Mesenchymal stem cell (in vitro differentiated cells and primary cell): ENCODE measurements around the gene TOM1L1.

Experiments used
- DNase-seq: peaks from one replicate; pipeline ENCODE4 v3.0.0-alpha.2; 2013
- H2AFZ ChIP-seq: one replicate; pipeline ENCODE4 v1.6.1; 2013; ENCODE audit warnings: low read depth, mild to moderate bottlenecking, control low read depth, inconsistent platforms, low read length, moderate library complexity
- H2AK5ac ChIP-seq: 2 replicates; pipeline ENCODE4 v1.6.1; 2013; ENCODE audit warnings: low read length, moderate library complexity, mild to moderate bottlenecking, inconsistent platforms; ENCODE audit not compliant: severe bottlenecking
- H2BK120ac ChIP-seq: one replicate; pipeline ENCODE4 v1.6.1; 2013; ENCODE audit warnings: low read depth, mild to moderate bottlenecking, inconsistent platforms, low read length, moderate library complexity
- H2BK12ac ChIP-seq, 2 experiments: one replicate each; pipeline ENCODE4 v1.6.1; 2013; ENCODE audit warnings: inconsistent platforms in 2 of 2, low read length in 2 of 2, mild to moderate bottlenecking in 2 of 2, moderate library complexity in 2 of 2, control low read depth in 1 of 2
- H2BK15ac ChIP-seq: one replicate; pipeline ENCODE4 v1.6.1; 2013; ENCODE audit warnings: mild to moderate bottlenecking, low read depth, inconsistent platforms; ENCODE audit not compliant: poor library complexity, severe bottlenecking
- H2BK5ac ChIP-seq: 2 replicates; pipeline ENCODE4 v1.6.1; 2013; ENCODE audit warnings: low read depth, mild to moderate bottlenecking, low read length, control low read depth, inconsistent platforms; ENCODE audit not compliant: poor library complexity, severe bottlenecking
- H3K14ac ChIP-seq, 2 experiments: one replicate each; pipeline ENCODE4 v1.6.1; 2013; ENCODE audit warnings: inconsistent platforms in 2 of 2, low read length in 2 of 2, control low read depth in 1 of 2, mild to moderate bottlenecking in 1 of 2, moderate library complexity in 1 of 2
- H3K18ac ChIP-seq, 2 experiments: one replicate each; pipeline ENCODE4 v1.6.1; 2013; ENCODE audit warnings: inconsistent platforms in 2 of 2, low read length in 2 of 2, control low read depth in 1 of 2, low read depth in 1 of 2, mild to moderate bottlenecking in 1 of 2
- H3K23ac ChIP-seq, 2 experiments: one replicate each; pipeline ENCODE4 v1.6.1; 2013; ENCODE audit warnings: inconsistent platforms in 2 of 2, low read length in 2 of 2, mild to moderate bottlenecking in 2 of 2, moderate library complexity in 2 of 2, control low read depth in 1 of 2
- H3K27ac ChIP-seq: 2 replicates; pipeline ENCODE4 v1.5.1; 2013; ENCODE audit warnings: mild to moderate bottlenecking, moderate library complexity, low read length, control low read depth, inconsistent platforms; ENCODE audit not compliant: poor library complexity, severe bottlenecking
- H3K27me3 ChIP-seq, 2 experiments: 2 replicates each; pipeline versions ENCODE4 v1.6.1 to v1.7.0; 2013; ENCODE audit warnings: low read length in 2 of 2, mild to moderate bottlenecking in 2 of 2, moderate library complexity in 2 of 2, control low read depth in 1 of 2, inconsistent platforms in 1 of 2; ENCODE audit not compliant: control insufficient read depth in 1 of 2, insufficient read depth in 1 of 2
- H3K36me3 ChIP-seq, 2 experiments: 2 replicates each; pipeline versions ENCODE4 v1.6.1 to v1.7.0; 2013; ENCODE audit warnings: low read length in 2 of 2, control low read depth in 1 of 2, inconsistent platforms in 1 of 2, low read depth in 1 of 2, mild to moderate bottlenecking in 1 of 2; ENCODE audit not compliant: insufficient read depth in 2 of 2, control insufficient read depth in 1 of 2
- H3K4ac ChIP-seq, 2 experiments: one replicate each; pipeline ENCODE4 v1.6.1; 2013; ENCODE audit warnings: inconsistent platforms in 2 of 2, low read length in 2 of 2, mild to moderate bottlenecking in 2 of 2, moderate library complexity in 2 of 2, control low read depth in 1 of 2, low read depth in 1 of 2
- H3K4me1 ChIP-seq: 2 replicates; pipeline ENCODE4 v1.6.1; 2013; ENCODE audit warnings: low read depth, low read length, control low read depth; ENCODE audit not compliant: control insufficient read depth, insufficient read depth
- H3K4me2 ChIP-seq: 2 replicates; pipeline ENCODE4 v1.6.1; 2013; ENCODE audit warnings: low read length, mild to moderate bottlenecking, inconsistent platforms; ENCODE audit not compliant: poor library complexity, severe bottlenecking
- H3K4me3 ChIP-seq, 2 experiments: 2 replicates each; pipeline versions ENCODE4 v1.5.1 to v1.7.0; 2013; ENCODE audit warnings: low read length in 2 of 2, mild to moderate bottlenecking in 2 of 2, control low read depth in 1 of 2, low read depth in 1 of 2; ENCODE audit not compliant: insufficient read depth in 1 of 2
- H3K79me1 ChIP-seq: replicated peaks from 2 replicates; pipeline ENCODE4 v1.6.1; 2013; ENCODE audit warnings: mild to moderate bottlenecking, control low read depth, low read length, inconsistent platforms; ENCODE audit not compliant: poor library complexity, severe bottlenecking
- H3K9ac ChIP-seq: 2 replicates; pipeline ENCODE4 v1.7.0; 2013; ENCODE audit warnings: mild to moderate bottlenecking, low read length, moderate library complexity
- H3K9me3 ChIP-seq: 2 replicates; pipeline ENCODE4 v1.7.0; 2013; ENCODE audit warnings: mild to moderate bottlenecking, low read length; ENCODE audit not compliant: control insufficient read depth
- H4K8ac ChIP-seq: one replicate; pipeline ENCODE4 v1.6.1; 2013; ENCODE audit warnings: inconsistent platforms, mild to moderate bottlenecking, low read length, moderate library complexity
- H4K91ac ChIP-seq: one replicate; pipeline ENCODE4 v1.6.1; 2013; ENCODE audit warnings: mild to moderate bottlenecking, low read length, inconsistent platforms
- WGBS: methylation state at CpG from one replicate; pipeline ENCODE4 v1.1.7; 2013; ENCODE audit warnings: mixed read lengths; 5-methylcytosine and 5-hydroxymethylcytosine counted together

TOM1L1 gene

DNA sequence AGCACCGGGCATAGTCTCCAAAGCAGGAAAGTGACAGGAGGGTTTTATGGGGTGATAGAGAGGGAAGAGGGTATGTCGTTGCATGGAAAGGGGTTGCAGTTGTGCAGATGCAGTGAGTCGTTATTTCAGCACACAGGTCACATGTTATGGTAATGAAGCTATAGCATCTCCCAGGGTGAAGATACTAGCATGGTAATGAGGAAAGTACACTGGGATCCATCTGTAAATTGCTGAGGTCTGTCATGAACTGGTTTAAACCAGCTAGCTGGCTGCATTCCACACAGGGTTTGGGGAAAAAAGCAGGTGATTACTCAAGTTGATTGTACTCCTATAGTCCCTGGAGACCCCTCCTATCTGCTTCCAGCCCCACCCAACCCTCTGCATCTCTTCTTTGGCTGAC lies 56.1 kb downstream of the TOM1L1 start:
- H3K36me3 ChIP-seq: peaks cover 27 to 62% of the 10 kb centered on the region in 2 experiments
- no peak overlapping the region for H3K9ac ChIP-seq
- peaks cover 15% of the 10 kb centered on the region for H3K79me1 ChIP-seq
- WGBS: 90% methylated on average over 3 of the region's 3 CpGs
- no peak overlapping the region for H2BK15ac ChIP-seq
- no peak overlapping the region for H3K4me2 ChIP-seq
- H2BK120ac ChIP-seq: no peak overlapping the region
- H3K23ac ChIP-seq: peak overlapping the region in 1 of 2 experiments; percentile 61
- no peaks in the 10 kb centered on the region for H3K27me3 ChIP-seq
- H4K91ac ChIP-seq: no peak overlapping the region
- no peak overlapping the region for H2BK5ac ChIP-seq
- no peak for DNase-seq
- H4K8ac ChIP-seq: no peak overlapping the region
- no peak overlapping the region for H2AFZ ChIP-seq
- no peaks in the 10 kb centered on the region for H3K4me1 ChIP-seq
- no peak overlapping the region for H3K4ac ChIP-seq
- no peak overlapping the region for H3K27ac ChIP-seq
- no peak overlapping the region for H3K18ac ChIP-seq
- no peaks in the 10 kb centered on the region for H3K9me3 ChIP-seq
- no peak overlapping the region for H2BK12ac ChIP-seq
- no peak overlapping the region for H2AK5ac ChIP-seq
- H3K14ac ChIP-seq: no peak overlapping the region
- H3K4me3 ChIP-seq: no peak overlapping the region

DNA sequence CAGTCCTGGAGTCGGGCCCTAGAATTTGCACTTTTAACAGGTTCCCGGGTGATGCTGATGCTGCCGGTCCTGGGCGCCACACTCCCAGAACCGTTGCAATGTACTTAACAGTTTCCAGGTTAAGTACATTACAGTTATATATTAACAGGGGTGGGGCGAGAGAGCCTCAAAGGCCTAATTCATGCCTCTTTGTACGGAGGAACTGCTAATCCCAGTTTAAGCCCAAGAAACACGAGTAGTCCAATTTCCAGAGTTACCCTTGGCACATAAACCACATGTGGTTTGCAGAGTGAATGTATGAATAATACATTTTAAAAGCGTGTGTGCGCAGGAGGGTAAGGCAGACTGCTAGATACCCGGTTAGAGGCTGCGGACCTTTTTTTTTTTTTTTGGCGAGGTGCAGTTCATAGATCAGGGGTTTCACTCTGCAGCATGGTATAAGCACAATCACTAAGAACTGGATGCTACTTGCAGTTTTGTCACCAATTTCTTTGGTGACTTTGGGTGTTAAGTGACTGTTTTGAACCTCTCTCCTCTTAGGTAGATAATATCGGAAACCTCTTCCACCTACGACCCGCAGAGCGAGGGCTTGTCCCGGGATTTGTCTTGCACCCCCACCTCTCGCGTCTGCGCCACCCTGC lies 67.1 kb downstream of the TOM1L1 start:
- Histone ChIP-seq H2AK5ac (no peak overlapping the region), H3K9ac (peak overlapping the region; percentile 96), H3K14ac (no peak overlapping the region), H2AFZ (no peak overlapping the region), H3K4me2 (peak overlapping the region; percentile 51), H3K27ac (peak overlapping the region; percentile 94), H3K23ac (no peak overlapping the region), H2BK120ac (no peak overlapping the region), H3K9me3 (no peaks in the 10 kb centered on the region), H3K18ac (peak overlapping the region in 1 of 2 experiments; percentile 88), H3K79me1 (peaks cover 4% of the 10 kb centered on the region), H3K27me3 (no peaks in the 10 kb centered on the region), H2BK5ac (no peak overlapping the region), H4K8ac (no peak overlapping the region), H3K4me1 (peaks cover 2% of the 10 kb centered on the region), H2BK12ac (no peak overlapping the region), H3K4me3 (peak overlapping the region; percentile 93 to 98), H3K36me3 (peaks cover 0 to 23% of the 10 kb centered on the region in 2 experiments), H4K91ac (no peak overlapping the region), H2BK15ac (no peak overlapping the region), H3K4ac (no peak overlapping the region)
- DNase-seq: peak; percentile 39
- WGBS: under 1% methylated on average over 12 of the region's 21 CpGs

DNA sequence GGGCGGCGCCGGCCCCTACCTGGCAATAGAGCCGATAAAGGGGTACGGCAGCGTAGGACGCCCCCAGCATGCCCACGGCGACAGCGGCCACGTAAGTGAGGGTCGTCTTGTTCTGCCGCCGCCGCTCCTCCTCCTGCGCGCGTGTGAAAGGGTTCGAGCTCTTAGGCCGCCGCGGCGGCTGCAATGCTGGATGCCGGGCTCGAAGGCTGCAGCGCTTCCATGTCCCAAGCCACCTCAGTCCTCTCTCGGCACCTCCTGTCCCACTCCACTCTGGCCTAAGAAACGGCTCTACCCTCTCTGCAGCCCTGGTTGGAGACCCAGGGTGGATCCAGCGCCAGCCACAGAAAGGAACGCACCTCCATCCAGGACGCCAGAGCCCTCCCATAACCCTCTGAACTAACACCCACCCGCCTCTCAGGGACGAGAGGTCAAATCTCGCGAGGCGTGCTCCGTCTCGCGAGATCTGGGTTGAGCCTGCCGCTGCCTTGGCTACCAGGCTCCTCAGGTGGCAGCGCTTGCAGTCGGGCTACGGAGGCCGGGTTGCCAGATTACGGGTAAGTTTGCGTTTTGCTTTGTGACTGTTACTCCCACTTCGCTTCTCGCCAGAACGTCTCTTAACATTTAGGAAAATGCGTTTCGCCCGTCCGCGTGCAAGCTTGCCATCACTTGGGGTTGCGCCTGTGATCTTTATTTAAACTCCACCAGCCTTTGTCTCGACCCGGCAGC lies 67.8 kb downstream of the TOM1L1 start, which contains the start of the genes COX11 and STXBP4:
TSS of gene COX11 (minus strand) at position 393 of the 726 bp plus-strand sequence. CDS start at position 385, 8 bp downstream.
TSS of gene STXBP4 (plus strand) at position 504 of the 726 bp plus-strand sequence. CDS start 17,455 bp downstream, outside the sequence.
- H3K36me3 ChIP-seq: peaks cover 0 to 16% of the 10 kb centered on the region in 2 experiments
- H3K4me3 ChIP-seq: peak within 1 kb of the TSS; percentile 93 to 98
- under 1% methylated on average over 54 of the region's 57 CpGs for WGBS
- DNase-seq: peak; percentile 97
- peak within 1 kb of the TSS; percentile 85 to 88 for H3K18ac ChIP-seq
- peaks cover 2% of the 10 kb centered on the region for H3K4me1 ChIP-seq
- H2BK120ac ChIP-seq: no peak within 1 kb of the TSS
- H3K23ac ChIP-seq: no peak within 1 kb of the TSS
- no peak within 1 kb of the TSS for H4K91ac ChIP-seq
- no peaks in the 10 kb centered on the region for H3K9me3 ChIP-seq
- H3K4ac ChIP-seq: peak within 1 kb of the TSS in 1 of 2 experiments; percentile 56
- no peaks in the 10 kb centered on the region for H3K27me3 ChIP-seq
- H2BK12ac ChIP-seq: peak within 1 kb of the TSS in 1 of 2 experiments; percentile 17
- H3K27ac ChIP-seq: peak within 1 kb of the TSS; percentile 94
- H3K4me2 ChIP-seq: peak within 1 kb of the TSS; percentile 85
- H2AK5ac ChIP-seq: peak within 1 kb of the TSS; percentile 68
- peaks cover 6% of the 10 kb centered on the region for H3K79me1 ChIP-seq
- peak within 1 kb of the TSS in 1 of 2 experiments; percentile 92 for H3K14ac ChIP-seq
- peak within 1 kb of the TSS; percentile 96 for H4K8ac ChIP-seq
- peak within 1 kb of the TSS; percentile 33 for H2BK5ac ChIP-seq
- H3K9ac ChIP-seq: peak within 1 kb of the TSS; percentile 96
- H2AFZ ChIP-seq: peak within 1 kb of the TSS; percentile 92
- H2BK15ac ChIP-seq: no peak within 1 kb of the TSS

DNA sequence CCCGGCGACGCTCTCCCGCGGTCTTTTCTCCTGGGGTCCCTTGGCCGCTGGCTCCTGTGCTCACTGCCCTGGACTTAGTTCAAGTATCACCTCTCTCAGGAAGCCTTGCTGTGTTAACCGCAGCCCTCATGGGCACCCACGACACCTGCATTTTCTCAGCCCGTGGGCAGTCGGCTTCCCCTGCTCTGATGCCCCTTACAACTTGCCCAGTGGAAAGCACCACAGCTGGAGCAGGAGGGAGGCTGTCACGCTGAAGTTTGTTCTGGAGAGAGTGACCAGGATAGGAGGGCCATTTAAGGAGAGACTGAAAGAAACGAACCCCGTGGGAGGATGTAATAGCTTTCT lies 68.3 kb downstream of the TOM1L1 start:
- Histone ChIP-seq H3K36me3 (peaks cover 0 to 11% of the 10 kb centered on the region in 2 experiments), H3K27me3 (no peaks in the 10 kb centered on the region)
- DNase-seq: peak; percentile 76

More for the DNA sequence above, 68.3 kb downstream of the TOM1L1 start:
- Histone ChIP-seq H3K18ac (peak overlapping the region; percentile 50 to 75), H2BK12ac (peak overlapping the region in 1 of 2 experiments; percentile 17), H2BK5ac (peak overlapping the region; percentile 20), H3K27ac (peak overlapping the region; percentile 90), H2BK15ac (no peak overlapping the region), H3K23ac (no peak overlapping the region), H3K4me3 (peak overlapping the region; percentile 93 to 98), H2AFZ (peak overlapping the region; percentile 65), H2BK120ac (no peak overlapping the region), H4K91ac (no peak overlapping the region), H3K4me1 (peaks cover 2% of the 10 kb centered on the region), H3K9ac (peak overlapping the region; percentile 96), H3K79me1 (peaks cover 8% of the 10 kb centered on the region), H3K4me2 (peak overlapping the region; percentile 85), H4K8ac (peak overlapping the region; percentile 66), H3K14ac (peak overlapping the region in 1 of 2 experiments; percentile 78), H3K9me3 (no peaks in the 10 kb centered on the region), H2AK5ac (no peak overlapping the region), H3K4ac (peak overlapping the region in 1 of 2 experiments; percentile 52)
- WGBS: 2% methylated on average over 13 of the region's 13 CpGs
